Myocyte (in vitro differentiated cells): ENCODE data around the gene DRC3. TPM values are rescaled to one million over a fixed set of nuclear protein-coding genes. Genes with fewer than 3 reads are reported as not detected.
"Not testable (repeated sequence)": the region's sequence is repeated elsewhere in the genome, so short reads cannot be mapped to it uniquely, and the experiment has no call there.

ENCODE experiments used
- DNase-seq: peaks from one replicate; pipeline ENCODE4 v3.0.0-alpha.2; 2012; ENCODE audit warnings: low read depth
- polyA plus RNA-seq: library from polyadenylated mRNA; unstranded; fragments of >200 nt; gene quantifications from one replicate; pipeline ENCODE4 v1.2.1, GENCODE V29; 2012; ENCODE audit warnings: missing spikeins
- total RNA-seq: library from RNA; depleted of rRNA; stranded (reverse); fragments of >200 nt; gene quantifications from 2 replicates; pipeline ENCODE4 v1.2.3, GENCODE V29; 2014

DRC3 gene, protein sequence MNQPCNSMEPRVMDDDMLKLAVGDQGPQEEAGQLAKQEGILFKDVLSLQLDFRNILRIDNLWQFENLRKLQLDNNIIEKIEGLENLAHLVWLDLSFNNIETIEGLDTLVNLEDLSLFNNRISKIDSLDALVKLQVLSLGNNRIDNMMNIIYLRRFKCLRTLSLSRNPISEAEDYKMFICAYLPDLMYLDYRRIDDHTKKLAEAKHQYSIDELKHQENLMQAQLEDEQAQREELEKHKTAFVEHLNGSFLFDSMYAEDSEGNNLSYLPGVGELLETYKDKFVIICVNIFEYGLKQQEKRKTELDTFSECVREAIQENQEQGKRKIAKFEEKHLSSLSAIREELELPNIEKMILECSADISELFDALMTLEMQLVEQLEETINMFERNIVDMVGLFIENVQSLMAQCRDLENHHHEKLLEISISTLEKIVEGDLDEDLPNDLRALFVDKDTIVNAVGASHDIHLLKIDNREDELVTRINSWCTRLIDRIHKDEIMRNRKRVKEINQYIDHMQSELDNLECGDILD
- 1.0 and 1.6 TPM in 2 replicates for total RNA-seq
- polyA plus RNA-seq: 5.2 TPM

DNA sequence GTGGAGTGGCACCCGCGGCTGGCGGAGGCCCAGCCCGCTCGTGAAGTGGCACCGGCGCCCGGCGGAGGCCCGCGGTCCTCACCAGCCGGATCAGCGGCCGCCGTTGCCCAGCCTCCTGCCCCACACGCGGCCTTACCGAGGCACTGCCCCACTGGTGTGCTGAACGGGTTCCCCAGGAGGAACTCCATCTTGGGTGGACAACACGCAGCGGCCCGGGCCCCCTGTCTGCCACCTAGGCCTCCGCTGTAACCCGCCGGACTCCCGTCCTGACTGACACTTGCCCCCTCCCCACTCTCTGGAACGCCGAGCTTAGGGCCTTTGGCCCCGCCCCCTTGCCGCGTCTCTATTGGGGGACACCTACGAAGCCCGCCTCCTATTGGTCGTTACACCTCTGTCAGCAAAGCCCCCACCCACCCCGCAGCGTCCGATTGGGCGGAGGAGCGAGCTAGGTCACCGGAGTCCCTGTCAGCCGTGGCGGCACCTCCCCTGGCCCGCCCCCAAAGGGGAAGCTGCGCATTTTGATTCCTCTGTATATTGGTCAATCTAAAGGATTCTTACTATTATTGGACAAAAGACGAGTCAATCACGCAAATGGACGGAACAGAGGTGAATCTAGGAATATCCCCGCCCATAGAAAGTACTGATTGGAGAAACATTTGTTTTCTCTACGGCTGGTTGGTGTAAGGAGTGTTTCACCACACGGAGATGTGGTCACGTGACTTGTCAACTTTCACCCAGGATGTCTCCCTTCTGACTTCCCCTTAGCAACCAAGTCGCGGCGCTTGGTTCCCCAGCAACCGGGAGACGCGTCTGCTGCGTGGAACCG is at the start of gene DRC3, which contains the start of gene TOM1L2:
Gene DRC3, plus strand, starts transcription at position 737 of the 826 bp plus-strand sequence. CDS start 4,737 bp downstream, outside the sequence.
Gene TOM1L2, minus strand, starts transcription at position 275 of the 826 bp plus-strand sequence. Its CDS starts 87 bp downstream, at position 188.
- peak; percentile 100 for DNase-seq

DNA sequence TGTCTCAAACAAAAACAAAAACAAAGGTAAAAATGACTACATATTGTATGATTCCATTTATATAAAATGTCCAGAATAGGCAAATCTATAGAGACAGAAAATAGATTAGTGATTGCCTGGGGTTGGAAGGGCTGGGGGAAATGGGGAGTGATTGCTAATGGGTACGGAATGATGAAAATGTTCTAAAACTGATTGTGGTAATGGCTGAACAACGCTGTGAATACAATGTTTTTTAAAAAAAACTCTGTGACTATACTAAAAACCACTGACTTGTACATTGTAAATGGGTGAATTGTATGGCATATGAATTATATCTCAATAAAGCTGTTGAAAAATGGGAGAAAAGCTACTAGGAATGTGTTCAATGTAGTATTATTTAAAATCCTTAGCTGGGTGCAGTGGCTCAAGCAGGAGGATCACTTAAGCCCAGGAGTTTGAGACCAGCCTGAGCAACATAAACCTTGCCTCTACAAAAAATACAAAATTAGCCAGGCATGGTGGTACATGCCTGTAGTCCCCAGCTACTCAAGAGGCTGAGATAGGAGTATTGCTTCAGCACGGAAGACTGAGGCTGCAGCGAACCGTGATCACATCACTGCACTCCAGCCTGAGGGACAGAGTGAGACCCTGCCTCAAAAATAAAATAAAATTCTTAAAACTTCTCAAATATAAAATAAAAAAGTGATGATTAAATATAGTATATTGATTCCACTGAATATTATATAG is 48.4 kb upstream of the DRC3 start:
- DNase-seq: no peak

DNA sequence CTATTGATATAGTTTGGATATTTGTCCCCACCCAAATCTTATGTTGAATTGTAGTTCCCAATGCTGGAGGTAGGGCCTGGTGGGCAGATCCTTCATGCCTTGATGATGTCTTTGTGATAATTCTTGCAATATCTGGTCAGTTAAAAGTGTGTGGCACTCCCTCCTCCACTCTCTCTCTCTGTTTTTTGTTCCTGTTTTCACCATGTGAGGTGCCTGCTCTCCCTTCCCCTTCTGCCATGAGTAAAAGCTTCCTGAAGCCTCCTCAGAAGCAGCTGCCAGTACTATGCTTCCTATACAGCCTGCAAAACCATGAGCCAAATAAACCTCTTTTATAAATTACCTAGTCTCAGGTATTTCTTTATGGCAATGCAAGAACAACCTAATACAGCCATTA is 47.8 kb upstream of the DRC3 start:
- no peak for DNase-seq

DNA sequence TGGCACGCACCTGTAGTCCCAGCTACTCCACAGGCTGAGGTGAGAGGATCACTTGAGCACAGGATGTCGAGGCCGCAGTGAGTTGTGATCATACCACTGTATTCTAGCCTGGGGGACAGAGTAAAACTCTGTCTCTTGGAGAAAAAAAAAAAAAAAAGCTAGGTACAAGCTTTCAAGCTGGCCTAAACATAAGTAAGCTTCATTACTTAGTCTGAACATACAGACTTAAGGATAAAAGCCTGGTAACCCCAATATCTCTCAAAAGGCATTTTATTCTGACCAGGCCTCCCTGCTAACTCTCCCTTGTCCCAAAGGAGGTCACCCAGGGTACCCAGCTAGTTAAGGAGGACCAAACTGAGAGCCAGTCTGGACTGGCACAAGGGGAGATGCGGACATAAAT is 46.6 kb upstream of the DRC3 start:
- no peak for DNase-seq

DNA sequence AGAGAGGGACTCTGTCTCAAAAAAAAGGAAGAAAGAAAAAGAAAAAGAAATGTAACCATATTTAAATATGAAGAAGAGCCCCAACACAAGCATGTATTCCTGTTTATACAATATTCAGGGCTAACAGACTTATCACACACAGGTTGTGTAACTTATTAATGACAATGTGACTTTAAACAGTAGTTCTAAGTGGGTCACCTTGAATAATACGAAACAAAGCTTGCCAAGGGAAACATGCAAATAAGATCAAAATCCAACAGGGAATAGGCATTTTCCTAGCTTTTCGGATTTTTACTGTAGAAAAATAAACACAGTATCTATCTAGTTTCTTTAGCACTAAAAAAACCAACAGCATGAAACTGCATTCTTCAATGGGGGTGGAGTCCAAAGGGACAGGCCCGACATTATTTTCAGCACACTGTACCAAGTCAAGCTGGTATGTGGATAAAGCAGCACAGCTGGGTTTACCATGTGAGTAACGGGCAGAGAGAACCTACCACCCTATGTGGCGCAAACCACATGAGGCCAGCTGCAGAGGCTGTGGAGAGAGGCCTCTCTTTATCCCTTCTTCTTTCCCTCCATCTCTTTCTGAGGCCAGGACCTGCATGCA is 45.7 kb upstream of the DRC3 start:
- DNase-seq: peak; percentile 91

DNA sequence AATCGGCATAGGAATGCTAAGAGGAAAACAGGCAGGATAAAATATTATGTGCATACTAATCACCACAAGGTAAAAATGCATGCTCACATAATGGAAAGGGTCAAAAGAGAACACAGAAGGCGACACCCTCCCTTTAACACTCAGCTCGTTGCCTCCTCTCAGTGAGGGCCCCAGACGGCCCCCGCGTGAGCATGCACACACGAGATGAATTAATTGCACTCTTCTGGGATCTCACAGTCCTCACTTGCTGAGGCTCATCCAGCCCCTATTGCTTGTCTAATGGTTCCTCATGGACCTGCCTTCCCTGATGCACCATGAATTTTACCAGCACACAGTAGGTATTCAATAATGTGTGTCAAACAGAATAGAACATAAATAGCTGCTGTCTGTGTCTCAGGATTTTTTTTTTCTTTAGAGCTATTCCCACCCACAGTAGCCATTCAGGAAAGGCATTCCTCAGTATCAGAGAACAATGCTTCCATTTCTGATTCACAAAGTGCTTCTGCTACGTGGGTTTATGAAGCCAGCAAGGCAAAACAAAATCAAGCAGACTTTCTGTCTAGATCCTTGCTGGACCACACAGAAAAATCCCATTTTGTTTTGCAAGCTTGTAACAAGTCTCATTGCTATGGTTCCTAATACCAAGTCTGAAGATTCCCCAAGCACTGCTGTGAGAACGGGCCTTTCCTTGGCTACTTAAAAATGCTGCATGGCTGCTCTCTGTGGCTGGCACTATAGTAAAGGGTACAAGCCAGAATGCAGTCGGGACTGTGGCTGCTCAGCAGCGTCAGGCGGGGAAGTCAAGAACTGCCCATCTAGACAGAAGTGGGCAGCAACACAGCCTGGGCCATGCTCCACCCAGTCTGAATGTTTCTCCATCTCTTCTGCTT is 44.0 kb upstream of the DRC3 start:
- DNase-seq: no peak

DNA sequence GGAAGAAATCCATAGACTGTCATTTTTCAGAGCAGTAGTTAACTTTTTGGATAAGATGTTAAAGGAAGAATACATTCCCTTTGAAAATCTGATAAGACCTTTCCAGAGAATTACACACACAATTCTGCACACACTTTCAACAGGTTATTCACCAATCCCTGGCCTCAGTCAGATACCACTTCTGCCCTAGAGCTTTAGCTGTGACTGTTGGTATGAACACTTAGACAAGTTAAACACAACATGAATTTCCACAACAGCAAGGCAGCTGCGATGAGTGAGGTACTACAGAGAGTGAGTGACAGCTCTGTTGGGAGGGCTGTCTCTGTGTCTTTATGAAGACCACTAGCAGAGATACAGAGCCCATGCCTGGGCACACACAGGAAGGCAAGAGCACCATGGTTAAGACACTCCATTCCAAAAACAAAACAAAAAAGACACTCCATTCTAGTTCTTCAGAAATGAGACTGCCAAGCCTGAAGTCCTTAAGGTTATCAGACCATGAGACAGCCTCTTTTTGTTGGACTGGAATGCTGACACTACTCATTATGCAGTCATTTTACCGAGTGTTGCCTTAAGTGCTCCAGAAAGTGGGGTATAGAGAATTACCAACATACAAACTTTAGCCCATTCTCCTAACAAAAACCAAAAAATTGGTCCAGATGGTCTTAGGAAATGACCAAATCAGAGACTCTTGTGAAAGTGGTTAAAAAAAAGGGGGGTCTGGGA is 42.8 kb upstream of the DRC3 start:
- DNase-seq: no peak

DNA sequence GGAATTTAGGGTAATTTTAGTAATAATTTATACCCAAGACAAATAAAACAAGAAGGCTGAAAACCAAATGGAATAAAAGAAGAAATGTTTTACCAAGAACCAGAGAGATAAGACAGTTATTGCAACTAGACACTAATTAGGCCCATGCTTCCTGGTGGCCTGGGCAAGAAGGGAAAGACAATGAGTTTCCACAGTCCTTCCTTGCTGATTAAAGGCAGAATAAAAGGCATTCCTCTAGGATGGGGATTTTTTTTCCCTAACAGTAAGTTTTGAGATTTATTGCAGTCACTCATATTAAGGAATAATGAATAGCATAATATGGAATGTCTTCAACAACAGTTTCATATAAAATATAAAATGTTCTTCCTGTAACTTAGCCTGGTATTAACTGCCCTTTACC is 42.0 kb upstream of the DRC3 start:
- no peak for DNase-seq

DNA sequence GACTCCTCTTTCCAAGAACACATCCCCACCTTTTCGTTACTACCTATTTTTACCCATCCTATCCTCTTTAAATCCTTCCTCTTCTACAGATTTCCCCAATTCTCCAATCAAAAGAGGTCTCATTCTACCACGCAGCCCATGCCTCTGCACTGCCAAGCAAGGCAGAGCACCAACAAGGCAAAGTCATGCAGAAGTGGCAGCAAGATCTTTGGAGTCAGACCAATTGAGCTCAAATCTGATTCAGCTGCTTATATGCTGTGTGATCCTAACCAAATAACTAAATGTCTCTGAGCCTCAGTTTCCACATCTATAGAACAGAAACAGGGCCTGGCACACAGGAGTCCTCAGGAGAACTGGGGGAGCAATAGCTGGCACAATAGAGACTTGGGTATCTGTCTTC is 41.5 kb upstream of the DRC3 start:
- DNase-seq: no peak

DNA sequence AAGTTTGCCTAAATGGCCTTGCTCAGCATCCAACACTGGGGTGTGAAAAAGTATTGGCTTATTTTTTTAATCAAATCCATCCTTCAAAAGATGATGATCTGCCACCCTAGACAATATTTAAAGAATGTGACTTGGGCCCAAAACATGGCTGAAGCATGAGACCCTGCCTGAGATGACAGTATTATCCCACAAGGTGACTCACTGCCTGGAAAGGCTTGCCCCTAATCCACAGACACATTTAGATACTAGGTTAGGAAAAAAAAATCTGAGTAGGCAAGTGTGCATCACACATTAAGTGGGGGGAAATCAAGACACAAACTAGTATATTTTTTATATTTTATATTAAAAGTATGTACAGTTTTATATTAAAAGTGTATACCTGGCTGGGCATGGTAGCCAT is 38.9 kb upstream of the DRC3 start:
- peak; percentile 72 for DNase-seq

DNA sequence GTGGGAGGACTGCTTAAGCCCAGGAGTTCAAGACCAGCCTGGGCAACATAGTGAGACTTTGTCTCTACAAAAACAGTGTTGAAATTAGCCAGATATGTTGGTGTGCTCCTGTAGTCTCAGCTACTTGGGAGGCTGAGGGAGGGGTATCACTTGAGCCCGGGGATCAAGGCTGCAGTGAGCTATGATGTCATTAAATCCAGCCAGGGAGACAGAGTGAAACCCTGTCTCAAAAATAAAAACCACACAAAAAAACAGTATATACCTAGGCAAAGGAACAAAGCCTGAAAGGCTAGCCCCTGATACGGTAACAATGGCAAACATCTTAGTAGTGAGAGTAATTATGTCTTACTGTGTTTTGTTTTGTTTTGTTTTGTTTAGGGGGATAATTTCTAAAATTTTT is 38.4 kb upstream of the DRC3 start:
- DNase-seq: no peak

DNA sequence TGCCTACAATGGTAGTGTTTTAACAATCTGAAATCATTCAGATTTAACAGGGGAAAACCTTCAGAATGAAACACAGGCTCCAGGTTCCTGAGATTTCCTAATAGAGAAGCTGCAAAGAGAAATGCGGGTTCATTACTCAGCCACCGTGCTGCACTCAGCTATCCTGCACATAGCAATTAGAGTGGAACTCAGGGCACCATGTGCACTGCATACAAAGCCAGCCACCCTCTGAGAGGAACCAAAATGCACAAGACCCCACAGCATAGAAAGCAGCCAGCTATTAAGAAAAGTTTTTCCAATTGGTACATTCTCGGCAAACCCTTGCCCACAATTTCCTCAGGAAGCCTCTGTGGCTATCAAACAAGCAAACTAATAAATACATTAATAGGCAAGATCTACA is 37.9 kb upstream of the DRC3 start:
- DNase-seq: no peak

DNA sequence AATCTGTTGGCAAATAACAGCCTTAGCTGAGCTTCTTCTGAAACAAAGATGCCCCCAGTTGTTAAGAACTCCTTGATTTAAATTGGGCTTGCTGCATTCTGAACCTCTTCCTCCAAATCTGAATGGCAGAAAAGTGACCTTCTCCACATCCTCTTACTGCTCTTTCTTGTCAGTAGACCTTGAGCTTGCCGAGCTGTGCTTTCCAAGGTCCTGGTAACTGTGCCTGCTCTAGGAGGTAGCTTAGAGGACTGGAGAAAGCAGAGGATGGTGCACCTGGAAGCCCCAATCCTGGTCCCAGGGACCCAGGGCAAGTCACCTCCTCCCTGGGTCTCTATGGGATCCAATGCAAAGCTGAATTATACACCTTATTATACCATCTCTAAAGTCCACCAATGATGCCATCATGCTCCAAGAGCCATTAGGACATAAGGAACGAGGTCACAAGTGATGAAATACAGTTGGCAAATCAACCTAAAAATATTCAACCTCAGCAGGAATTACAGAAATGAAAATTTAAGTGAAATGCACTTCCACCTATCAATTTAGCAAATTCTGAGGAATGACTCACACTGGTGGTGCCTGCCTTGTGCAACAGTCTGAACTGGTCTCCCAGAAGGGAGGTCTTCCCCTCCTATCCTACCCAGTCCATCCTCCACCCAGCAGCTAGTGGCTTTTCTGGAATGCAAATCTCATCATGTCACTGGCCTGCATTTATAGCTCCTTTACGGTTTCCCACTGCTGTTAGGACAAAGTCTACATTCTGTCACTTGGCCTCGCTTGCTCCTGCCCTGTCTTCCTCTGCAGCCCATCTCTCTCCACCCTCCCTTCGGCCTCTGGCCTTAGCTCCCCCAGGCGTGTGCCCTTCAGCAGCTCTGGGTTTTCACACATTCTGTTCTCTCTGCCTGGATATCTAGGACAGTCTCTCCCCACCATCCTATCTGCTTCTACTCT is 37.1 kb upstream of the DRC3 start:
- peak; percentile 63 for DNase-seq

DNA sequence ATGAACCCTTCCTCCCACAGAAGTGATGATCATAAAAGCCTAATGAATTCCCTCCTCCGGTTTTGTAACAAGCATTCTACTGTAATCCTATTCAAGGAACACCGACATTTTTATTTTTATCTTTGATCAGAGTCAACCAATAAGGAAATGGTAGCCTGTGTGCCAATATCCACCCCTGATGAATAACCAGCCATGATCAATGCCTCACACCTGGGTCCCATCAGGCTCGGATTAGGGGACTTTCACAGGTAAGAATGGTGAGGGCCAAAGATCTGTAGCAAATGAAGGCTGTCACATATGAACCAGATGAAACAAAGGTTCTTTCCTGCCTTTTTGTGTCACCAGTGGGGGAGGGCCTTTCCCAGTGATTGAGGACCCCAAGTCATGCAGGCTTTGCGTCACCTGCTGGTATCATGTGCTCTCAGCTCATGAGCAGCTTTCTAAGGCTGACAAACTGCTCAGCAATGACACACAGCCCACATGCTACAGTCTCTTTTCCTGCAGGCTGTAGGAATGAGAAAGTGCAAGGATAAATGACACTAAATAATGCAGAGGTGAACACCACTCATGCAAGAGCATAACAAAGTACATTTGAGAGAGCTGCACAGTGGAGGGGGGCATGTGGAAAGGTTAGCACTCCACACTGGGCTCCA is 35.3 kb upstream of the DRC3 start:
- peak; percentile 54 for DNase-seq

DNA sequence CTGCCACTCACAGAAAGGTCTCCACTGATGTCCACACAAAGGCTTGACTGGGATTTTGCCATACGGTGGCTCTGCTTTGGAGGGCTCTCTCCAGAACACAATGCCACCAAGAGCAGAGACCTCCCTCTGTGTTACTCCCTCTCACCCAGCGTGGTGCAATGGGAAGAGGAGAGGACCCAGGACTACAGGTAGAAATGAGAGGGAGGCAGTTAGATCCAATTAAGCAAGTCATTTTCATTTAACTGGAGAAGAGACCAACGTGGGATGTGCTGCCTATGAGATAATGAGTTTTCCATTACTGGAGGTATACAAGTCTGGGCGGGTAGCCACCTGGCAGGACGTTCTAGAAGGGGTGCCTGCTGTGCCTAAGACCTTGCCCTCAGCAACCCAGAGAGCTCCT is 34.7 kb upstream of the DRC3 start:
- no peak for DNase-seq

DNA sequence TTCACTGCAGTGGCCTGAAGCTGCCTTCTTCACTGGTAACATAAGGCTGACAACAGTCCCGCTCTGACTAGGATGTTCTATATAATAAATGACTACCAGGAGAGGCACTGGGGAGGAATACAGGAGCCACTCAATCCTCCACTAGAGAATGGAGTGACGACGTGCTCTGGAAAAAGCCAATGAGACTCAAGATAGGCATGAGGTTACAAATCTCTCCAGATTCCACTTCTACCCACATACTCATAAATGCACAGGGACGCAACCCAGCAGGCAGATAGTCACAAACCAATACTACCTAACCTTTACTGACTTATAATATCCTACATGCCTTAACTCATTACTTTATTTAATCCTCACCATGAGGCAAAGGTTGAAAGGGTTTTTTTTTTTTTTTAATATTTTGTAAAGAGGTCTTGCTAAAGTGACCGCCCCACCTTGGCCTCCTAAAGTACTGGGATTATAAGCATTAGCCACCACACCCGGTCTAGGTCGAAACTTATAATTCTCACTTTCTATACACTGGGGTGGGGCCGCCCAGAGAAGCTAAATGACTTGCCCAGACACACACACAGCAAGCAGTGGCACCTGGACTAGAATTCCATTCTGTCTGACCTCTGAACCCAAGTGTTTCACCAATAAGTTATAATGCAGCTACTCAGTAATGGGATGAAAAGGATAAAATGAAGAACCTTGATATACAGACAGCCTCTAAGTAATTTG is 34.1 kb upstream of the DRC3 start:
- no peak for DNase-seq

DNA sequence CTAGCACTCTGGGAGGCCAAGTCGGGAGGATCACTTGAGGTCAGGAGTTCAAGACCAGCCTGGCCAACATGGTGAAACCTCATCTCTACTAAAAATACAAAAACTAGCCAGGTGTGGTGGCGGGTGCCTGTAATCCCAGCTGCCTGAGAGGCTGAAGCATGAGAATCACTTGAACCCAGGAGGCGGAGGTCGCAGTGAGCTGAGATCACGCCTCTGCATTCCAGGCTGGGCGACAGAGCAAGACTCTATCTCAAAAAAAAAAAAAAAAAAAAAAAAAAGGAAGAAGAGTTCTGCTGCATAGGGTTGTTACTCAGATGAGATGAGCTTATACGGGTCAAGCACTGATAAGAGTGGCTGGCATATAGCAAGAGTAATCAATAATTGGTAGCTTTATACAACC is 32.7 kb upstream of the DRC3 start:
- not testable (repeated sequence) for DNase-seq
